A673 (cell line): ENCODE results near the gene U2AF1.
"Not testable (repeated sequence)": the region's sequence is repeated elsewhere in the genome, so short reads cannot be mapped to it uniquely, and the experiment has no call there.

Experiments used
- CTCF ChIP-seq: fragments of 300-800, 200-600 bp; sonication (generic); conservative IDR thresholded peaks from 2 replicates; pipeline ENCODE4 v1.5.1; 2017; ENCODE audit warnings: low read depth, mild to moderate bottlenecking, antibody characterized with exemption, low read length, moderate library complexity, mixed read lengths
- EZH2 ChIP-seq: fragments of 200-600 bp; sonication (generic); IDR thresholded peaks from 2 replicates; pipeline ENCODE4 v1.6.1; 2017; ENCODE audit warnings: borderline replicate concordance, low read depth, mild to moderate bottlenecking, mixed read lengths, antibody characterized with exemption, low read length; ENCODE audit not compliant: poor library complexity, severe bottlenecking

- not testable (repeated sequence) for TF ChIP-seq CTCF, EZH2
Observed at GRCh38 chr21:43044547-43044946, 62.8 kb downstream of the U2AF1 start.
